HG02588 (cell line): ENCODE measurements around the gene FAM219A.
"Not testable (repeated sequence)": the region's sequence is repeated elsewhere in the genome, so short reads cannot be mapped to it uniquely, and the experiment has no call there.

ENCODE experiments used
- ATAC-seq: cut with Tn5 transposase; IDR thresholded peaks from one replicate; pipeline ENCODE4 v1.9.1; 2021; ENCODE audit warnings: mild to moderate bottlenecking, moderate library complexity; ENCODE audit not compliant: unreplicated experiment

FAM219A gene

GRCh38 chr9:34362614-34363214, 95.7 kb downstream of the FAM219A start:
- no peak for ATAC-seq

- ATAC-seq = not testable (repeated sequence)
Measured at GRCh38 chr9:34352957-34353356, 105.4 kb downstream of the FAM219A start.

GRCh38 chr9:34352122-34352652, 106.2 kb downstream of the FAM219A start:
- not testable (repeated sequence) for ATAC-seq

- ATAC-seq = no peak
Measured at GRCh38 chr9:34349324-34349723, 109.0 kb downstream of the FAM219A start.
